Activated naive CD4-positive, alpha-beta T cell treated with Interleukin-2 at 50 U/mL for 16 hours (primary cell): ENCODE results near the gene RAPGEF3.
A peak's percentile ranks its signal among the peaks of the same experiment; 100 is the strongest.

Source experiments
- DNase-seq: peaks from one replicate; pipeline ENCODE4 v3.0.0-alpha.2; 2020

RAPGEF3 gene

GRCh38 chr12:47755655-47756562 lies 2.8 kb downstream of the RAPGEF3 start:
- DNase-seq = peak; percentile 62

GRCh38 chr12:47754881-47755280 lies 3.8 kb downstream of the RAPGEF3 start:
- DNase-seq = no peak

GRCh38 chr12:47754126-47754525 lies 4.6 kb downstream of the RAPGEF3 start:
- DNase-seq = no peak

GRCh38 chr12:47753021-47754001 lies 5.4 kb downstream of the RAPGEF3 start:
- DNase-seq = no peak

GRCh38 chr12:47752552-47752951 lies 6.1 kb downstream of the RAPGEF3 start:
- DNase-seq = no peak

GRCh38 chr12:47752121-47752520 lies 6.6 kb downstream of the RAPGEF3 start:
- DNase-seq = no peak

- DNase-seq = no peak
Observed at GRCh38 chr12:47751561-47751960, 7.1 kb downstream of the RAPGEF3 start.

GRCh38 chr12:47750916-47751470 lies 7.7 kb downstream of the RAPGEF3 start:
- DNase-seq = no peak

GRCh38 chr12:47750229-47750798 lies 8.4 kb downstream of the RAPGEF3 start:
- DNase-seq = no peak

- no peak for DNase-seq
Observed at GRCh38 chr12:47748899-47749298, 9.8 kb downstream of the RAPGEF3 start.

GRCh38 chr12:47748507-47748828 lies 10.2 kb downstream of the RAPGEF3 start:
- DNase-seq = no peak

GRCh38 chr12:47747596-47748506 lies 10.8 kb downstream of the RAPGEF3 start:
- DNase-seq = no peak

GRCh38 chr12:47747126-47747525 lies 11.6 kb downstream of the RAPGEF3 start:
- DNase-seq = no peak

GRCh38 chr12:47746523-47746922 lies 12.2 kb downstream of the RAPGEF3 start:
- no peak for DNase-seq

GRCh38 chr12:47746073-47746472 lies 12.6 kb downstream of the RAPGEF3 start:
- DNase-seq = no peak

- no peak for DNase-seq
Observed at GRCh38 chr12:47745485-47746041, 13.1 kb downstream of the RAPGEF3 start.

GRCh38 chr12:47744778-47745436 lies 13.8 kb downstream of the RAPGEF3 start:
- no peak for DNase-seq

- peak; percentile 58 for DNase-seq
Observed at GRCh38 chr12:47744005-47744651, 14.6 kb downstream of the RAPGEF3 start.

GRCh38 chr12:47743311-47743860 lies 15.3 kb downstream of the RAPGEF3 start:
- DNase-seq = no peak

GRCh38 chr12:47742253-47742825 lies 16.3 kb downstream of the RAPGEF3 start:
- peak; percentile 77 for DNase-seq
